Kidney epithelial cell (primary cell): ENCODE results near the gene CHST6. TPM values are rescaled to one million over a fixed set of nuclear protein-coding genes. Genes with fewer than 3 reads are reported as not detected.
"Not testable (repeated sequence)": the region's sequence is repeated elsewhere in the genome, so short reads cannot be mapped to it uniquely, and the experiment has no call there.

ENCODE experiments used
- DNase-seq: peaks from one replicate; pipeline ENCODE4 v3.0.0-alpha.2; 2010; ENCODE audit warnings: low read depth
- H3K27me3 ChIP-seq: 2 replicates; pipeline ENCODE4 v1.6.0; 2011; ENCODE audit warnings: low read length; ENCODE audit not compliant: control insufficient read depth, insufficient read depth
- H3K36me3 ChIP-seq: 2 replicates; pipeline ENCODE4 v1.5.1; 2011; ENCODE audit warnings: low read length; ENCODE audit not compliant: control insufficient read depth, insufficient read depth
- H3K4me3 ChIP-seq: 2 replicates; pipeline ENCODE4 v1.5.1; 2011; ENCODE audit warnings: low read depth, mild to moderate bottlenecking, control low read depth, low read length
- total RNA-seq: library from RNA; depleted of rRNA; stranded (reverse); fragments of >200 nt; gene quantifications from 2 replicates; pipeline ENCODE4 v1.2.3, GENCODE V29; 2015
- TF ChIP-seq, protein P1 (sequence below): IDR thresholded peaks from 2 replicates; pipeline ENCODE4 v1.5.1; 2011; ENCODE audit warnings: mild to moderate bottlenecking, moderate library complexity, low read length, control low read depth, inconsistent platforms; ENCODE audit not compliant: insufficient read depth, poor library complexity, severe bottlenecking

CHST6 gene
- total RNA-seq, 1 donor from 2014 or later, result 2.4 TPM

DNA sequence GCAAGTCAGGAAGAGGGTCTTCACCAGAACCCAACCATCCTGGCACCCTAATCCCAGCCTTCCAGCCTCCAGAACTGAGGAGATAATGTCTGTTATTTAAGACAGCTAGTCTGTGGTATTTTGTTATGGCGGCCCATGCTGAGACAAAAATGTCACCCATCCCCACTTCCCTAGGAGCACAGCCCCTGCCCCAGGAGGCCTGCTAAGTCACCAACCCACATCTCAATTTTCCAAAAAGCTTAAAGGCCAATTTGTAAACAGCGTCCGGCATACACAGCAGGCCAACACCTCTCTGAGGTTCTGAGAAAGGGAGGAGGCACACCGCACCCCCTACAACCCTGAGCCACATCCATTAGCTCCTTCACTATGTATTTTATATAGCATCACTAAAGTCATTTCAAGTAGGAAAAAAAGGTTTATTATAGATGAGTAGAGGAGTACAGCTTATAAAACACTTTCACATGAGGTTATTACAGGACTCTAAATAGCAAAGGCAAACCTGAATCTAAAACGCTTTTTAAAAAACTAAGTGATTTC lies 37.7 kb downstream of the CHST6 start:
- no peak for DNase-seq
- TF ChIP-seq, protein P1, sequence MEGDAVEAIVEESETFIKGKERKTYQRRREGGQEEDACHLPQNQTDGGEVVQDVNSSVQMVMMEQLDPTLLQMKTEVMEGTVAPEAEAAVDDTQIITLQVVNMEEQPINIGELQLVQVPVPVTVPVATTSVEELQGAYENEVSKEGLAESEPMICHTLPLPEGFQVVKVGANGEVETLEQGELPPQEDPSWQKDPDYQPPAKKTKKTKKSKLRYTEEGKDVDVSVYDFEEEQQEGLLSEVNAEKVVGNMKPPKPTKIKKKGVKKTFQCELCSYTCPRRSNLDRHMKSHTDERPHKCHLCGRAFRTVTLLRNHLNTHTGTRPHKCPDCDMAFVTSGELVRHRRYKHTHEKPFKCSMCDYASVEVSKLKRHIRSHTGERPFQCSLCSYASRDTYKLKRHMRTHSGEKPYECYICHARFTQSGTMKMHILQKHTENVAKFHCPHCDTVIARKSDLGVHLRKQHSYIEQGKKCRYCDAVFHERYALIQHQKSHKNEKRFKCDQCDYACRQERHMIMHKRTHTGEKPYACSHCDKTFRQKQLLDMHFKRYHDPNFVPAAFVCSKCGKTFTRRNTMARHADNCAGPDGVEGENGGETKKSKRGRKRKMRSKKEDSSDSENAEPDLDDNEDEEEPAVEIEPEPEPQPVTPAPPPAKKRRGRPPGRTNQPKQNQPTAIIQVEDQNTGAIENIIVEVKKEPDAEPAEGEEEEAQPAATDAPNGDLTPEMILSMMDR, result no peak
- Histone ChIP-seq H3K27me3 (no peaks in the 10 kb centered on the region), H3K4me3 (no peak overlapping the region), H3K36me3 (no peaks in the 10 kb centered on the region)

DNA sequence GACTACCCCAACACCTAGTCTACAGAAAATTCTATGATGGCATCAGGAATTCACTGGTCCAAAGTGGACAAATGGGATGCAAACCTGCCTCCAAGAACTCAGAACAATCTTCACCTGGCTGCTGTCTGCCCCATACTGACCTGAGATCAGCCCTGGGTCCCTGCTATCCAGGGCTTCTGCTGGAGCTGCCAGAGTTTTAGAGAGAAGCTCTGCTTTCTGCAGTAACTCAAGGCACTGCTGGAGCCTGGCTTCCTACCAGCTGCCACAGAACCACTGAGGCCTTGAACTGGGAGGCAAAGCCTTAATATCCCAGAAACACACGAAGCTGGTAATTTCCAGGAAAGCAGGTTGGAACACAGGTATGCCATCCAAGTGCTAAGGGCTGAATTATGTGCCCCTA lies 38.3 kb downstream of the CHST6 start:
- H3K27me3 ChIP-seq, result no peaks in the 10 kb centered on the region
- no peak for DNase-seq
- H3K4me3 ChIP-seq, result no peak overlapping the region
- TF ChIP-seq, protein P1, result no peak
- no peaks in the 10 kb centered on the region for H3K36me3 ChIP-seq

DNA sequence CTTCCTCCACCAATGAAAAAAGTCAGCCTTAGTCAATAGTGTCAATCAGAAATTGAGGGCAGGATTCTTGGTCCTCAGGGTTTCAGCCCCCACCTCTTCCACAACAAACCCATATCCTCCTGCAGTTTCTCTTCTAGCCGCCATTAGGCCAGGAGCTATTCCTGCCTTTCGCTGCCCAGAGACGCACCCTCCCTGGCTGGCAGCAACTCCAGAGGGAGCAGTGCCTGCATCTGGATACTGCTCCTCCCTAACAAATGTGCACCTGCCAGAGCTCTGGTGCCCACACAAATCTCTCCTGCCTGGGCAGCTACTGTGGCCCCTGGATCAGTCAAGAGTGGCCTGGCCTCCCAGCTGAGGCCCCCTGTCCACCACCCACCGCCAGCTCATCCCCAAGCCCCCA lies 38.8 kb downstream of the CHST6 start:
- not testable (repeated sequence) for H3K27me3 ChIP-seq, H3K4me3 ChIP-seq, H3K36me3 ChIP-seq, DNase-seq

DNA sequence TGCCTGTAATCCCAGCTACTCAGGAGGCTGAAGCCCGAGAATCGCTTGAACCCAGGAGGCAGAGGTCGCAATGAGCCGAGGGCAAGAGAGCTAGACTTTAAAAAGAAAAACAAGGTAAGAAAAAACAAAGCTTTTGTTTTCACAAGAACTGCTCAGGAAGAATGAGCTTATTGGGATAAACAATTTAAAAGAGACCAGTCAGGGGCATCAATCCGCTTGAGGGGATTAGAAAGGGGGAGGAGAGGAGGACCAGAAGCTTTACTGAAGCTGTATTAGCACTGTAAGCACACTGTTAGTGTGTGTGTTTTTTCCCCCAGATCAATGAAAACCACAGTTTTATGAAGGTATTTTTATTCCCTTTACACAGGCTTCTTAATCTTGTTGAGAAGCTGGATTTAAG lies 39.6 kb downstream of the CHST6 start:
- Histone ChIP-seq H3K27me3 (no peaks in the 10 kb centered on the region), H3K36me3 (no peaks in the 10 kb centered on the region), H3K4me3 (no peak overlapping the region)
- no peak for DNase-seq
- TF ChIP-seq, protein P1, result no peak

DNA sequence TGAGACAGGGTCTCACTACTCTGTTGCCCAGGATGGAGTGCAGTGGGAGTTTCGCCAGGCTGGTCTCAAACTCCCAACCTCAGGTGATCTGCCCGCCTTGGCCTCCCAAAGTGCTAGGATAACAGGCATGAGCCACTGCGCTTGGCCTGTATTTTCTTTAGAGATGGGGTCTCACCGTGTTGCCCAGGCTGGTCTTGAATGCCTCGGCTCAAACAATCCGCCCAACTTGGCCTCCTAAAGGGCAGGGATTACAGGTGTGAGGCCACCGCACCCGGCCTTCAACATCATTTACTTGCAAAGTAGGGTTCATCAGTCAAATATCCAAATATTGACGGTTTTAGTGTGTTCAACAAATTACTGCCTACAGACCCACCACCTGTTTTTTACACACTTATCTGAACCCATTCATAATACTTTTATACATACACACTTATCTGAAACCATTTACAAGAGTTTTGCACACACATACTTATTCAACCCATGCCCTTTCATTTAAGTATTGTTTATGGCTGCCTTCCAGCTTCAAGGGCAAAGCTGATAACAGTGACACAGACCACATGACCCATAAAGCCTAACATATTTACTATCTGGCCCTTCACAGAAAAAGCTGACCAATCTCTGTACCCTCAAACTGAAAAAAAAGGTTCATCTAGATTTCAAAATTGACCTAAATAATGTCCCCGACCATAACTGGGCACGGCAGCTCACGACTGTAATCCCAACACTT lies 42.6 kb downstream of the CHST6 start:
- H3K27me3 ChIP-seq, result no peaks in the 10 kb centered on the region
- TF ChIP-seq, protein P1, result no peak
- no peaks in the 10 kb centered on the region for H3K36me3 ChIP-seq
- no peak overlapping the region for H3K4me3 ChIP-seq
- no peak for DNase-seq

DNA sequence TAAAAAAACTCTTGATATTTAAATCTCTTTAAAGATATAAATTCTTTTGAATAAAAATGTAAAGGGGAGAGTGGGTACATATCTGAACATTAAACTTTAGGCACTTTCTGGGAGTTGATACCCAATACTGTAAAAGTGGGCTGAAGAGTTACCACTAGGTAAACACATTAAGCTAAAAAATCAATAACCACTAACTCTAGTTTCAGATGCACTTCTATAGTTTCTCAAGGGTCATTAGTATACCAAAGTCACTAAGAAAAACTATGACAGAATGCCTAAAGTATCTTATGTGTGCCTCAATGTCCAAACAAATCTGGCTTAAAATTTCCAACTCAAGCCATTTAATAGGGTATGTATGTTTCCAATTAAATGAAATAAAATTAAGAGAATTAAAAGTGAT lies 48.8 kb downstream of the CHST6 start:
- no peak for DNase-seq
- H3K27me3 ChIP-seq, result no peaks in the 10 kb centered on the region
- TF ChIP-seq, protein P1, result no peak
- no peak overlapping the region for H3K4me3 ChIP-seq
- no peaks in the 10 kb centered on the region for H3K36me3 ChIP-seq
